CD4-positive, alpha-beta memory T cell (primary cell): ENCODE measurements around the gene SLC6A19. TPM values are rescaled to one million over a fixed set of nuclear protein-coding genes. Genes with fewer than 3 reads are reported as not detected.

Experiments used
- CTCF ChIA-PET: fragments of 350-600 bp; sonication (Branson Sonifier 250); formaldehyde crosslinking; loops from one replicate; lab custom pipeline; 2021; ENCODE audit warnings: inconsistent platforms; ENCODE audit not compliant: partially characterized antibody; lab: Charles Lee
- POLR2A ChIA-PET: fragments of 350-600 bp; sonication (Branson Sonifier 250); formaldehyde crosslinking; loops from one replicate; lab custom pipeline; 2021; ENCODE audit not compliant: partially characterized antibody; lab: Charles Lee
- DNase-seq, 5 donors: peaks; one replicate each; pipeline versions ENCODE4 v3.0.0 to v3.0.0-alpha.2; 2020 to 2022; ENCODE audit warnings: mixed read lengths in 1 of 5
- H3K27ac ChIP-seq: one replicate; pipeline ENCODE4 v1.7.0; 2013; ENCODE audit warnings: low read depth, low read length
- H3K27me3 ChIP-seq: 2 replicates; pipeline ENCODE4 v1.7.0; 2013; ENCODE audit warnings: mild to moderate bottlenecking, low read length, moderate library complexity; ENCODE audit not compliant: insufficient read depth
- H3K36me3 ChIP-seq: 2 replicates; pipeline ENCODE4 v1.7.0; 2013; ENCODE audit warnings: mild to moderate bottlenecking, low read length, moderate library complexity; ENCODE audit not compliant: insufficient read depth
- H3K4me1 ChIP-seq: 2 replicates; pipeline ENCODE4 v1.7.0; 2013; ENCODE audit warnings: mild to moderate bottlenecking, low read length, moderate library complexity; ENCODE audit not compliant: insufficient read depth
- H3K4me3 ChIP-seq, 2 donors: one replicate each; pipeline ENCODE4 v1.7.0; 2013; ENCODE audit warnings: low read length in 2 of 2, mild to moderate bottlenecking in 1 of 2
- H3K9me3 ChIP-seq, 2 donors: one replicate each; pipeline ENCODE4 v1.7.0; 2013; ENCODE audit warnings: low read length in 2 of 2, control low read depth in 1 of 2; ENCODE audit not compliant: control insufficient read depth in 1 of 2
- H3K27ac Mint-ChIP-seq, 7 donors: one replicate each; pipeline ENCODE4 v1.8.0; 2020 to 2021; ENCODE audit warnings: mixed read lengths in 7 of 7, mild to moderate bottlenecking in 6 of 7, inconsistent platforms in 3 of 7, moderate library complexity in 3 of 7
- H3K27me3 Mint-ChIP-seq, 2 donors: one replicate each; pipeline ENCODE4 v1.8.0; 2020 to 2021; ENCODE audit warnings: mixed read lengths in 2 of 2
- H3K36me3 Mint-ChIP-seq, 2 donors: one replicate each; pipeline ENCODE4 v1.8.0; 2020 to 2021; ENCODE audit warnings: mixed read lengths in 2 of 2, inconsistent platforms in 1 of 2, mild to moderate bottlenecking in 1 of 2
- H3K4me1 Mint-ChIP-seq, 4 donors: one replicate each; pipeline ENCODE4 v1.8.0; 2020 to 2021; ENCODE audit warnings: mixed read lengths in 4 of 4, mild to moderate bottlenecking in 1 of 4
- H3K4me3 Mint-ChIP-seq, 8 donors: one replicate each; pipeline ENCODE4 v1.8.0; 2020 to 2021; ENCODE audit warnings: mixed read lengths in 8 of 8, mild to moderate bottlenecking in 7 of 8, moderate library complexity in 6 of 8, inconsistent platforms in 3 of 8
- H3K9me3 Mint-ChIP-seq, 8 donors: one replicate each; pipeline ENCODE4 v1.8.0; 2020 to 2021; ENCODE audit warnings: mixed read lengths in 8 of 8, mild to moderate bottlenecking in 5 of 8, inconsistent platforms in 3 of 8, moderate library complexity in 1 of 8
- intact Hi-C: fragments of 100-400 bp; cut with micrococcal nuclease; formaldehyde crosslinking; loops from one replicate; pipeline ENCODE4 v1.15.1; 2023
- polyA plus RNA-seq, 2 donors: library from polyadenylated mRNA; unstranded; fragments of 300-500 nt; fragmentation: Illumina TruSeq; gene quantifications; one replicate each; pipeline ENCODE4 v1.2.3, GENCODE V29; 2021
- total RNA-seq, 2 experiments: library from RNA; stranded (reverse); gene quantifications; one replicate each; pipeline ENCODE4 v1.2.3, GENCODE V29; 2021

SLC6A19 gene
- total and polyA plus RNA-seq, 4 experiments from 2014 or later: not detected

DNA sequence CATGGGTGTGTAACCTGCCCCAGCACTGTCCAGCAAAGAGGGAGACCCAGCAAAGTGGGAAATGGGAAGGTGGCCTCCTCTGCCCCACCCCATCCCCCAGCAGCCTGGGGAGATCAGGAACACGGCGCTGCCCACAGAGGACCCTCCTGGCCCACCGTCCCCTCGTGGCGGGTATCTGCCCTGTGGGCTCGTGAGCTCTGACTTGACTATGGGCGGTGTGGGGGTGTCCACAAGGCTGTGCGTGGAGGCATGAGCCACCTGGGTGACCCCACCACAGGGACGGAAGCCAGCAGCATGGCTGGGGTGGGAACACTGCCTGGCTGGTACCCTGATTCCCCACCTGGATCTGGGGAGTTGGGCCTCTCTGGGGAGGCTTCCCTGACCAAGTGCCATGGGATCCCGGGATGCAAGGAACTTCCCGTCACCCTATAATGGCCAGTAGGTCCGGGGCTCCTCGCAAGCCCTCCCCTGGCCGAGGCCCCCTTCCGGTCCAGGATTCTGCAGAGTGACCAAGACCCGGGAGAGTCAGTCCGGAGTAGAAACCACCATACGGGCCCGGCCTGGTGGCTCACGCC, 29.3 kb upstream of the SLC6A19 start:
- Histone ChIP-seq H3K27ac (no peak overlapping the region), H3K4me1 (peaks cover 10% of the 10 kb centered on the region), H3K27me3 (no peaks in the 10 kb centered on the region), H3K36me3 (no peaks in the 10 kb centered on the region), H3K4me3 (no peak overlapping the region), H3K9me3 (no peaks in the 10 kb centered on the region)
- CTCF ChIA-PET: interaction anchor here (0.8 to 1.4 kb wide), 6 partner anchors 7 to 473 kb away, joined by 3 to 7 read pairs (median 4); no protein-coding TSS in a partner anchor
- POLR2A ChIA-PET: no interaction called here
- Mint-ChIP-seq H3K4me1 (peaks cover 8 to 21% (median 10%) of the 10 kb centered on the region in 4 donors), H3K27me3 (peaks cover 2 to 5% of the 10 kb centered on the region in 2 donors), H3K27ac (no peak overlapping the region), H3K9me3 (no peaks in the 10 kb centered on the region), H3K4me3 (no peak overlapping the region), H3K36me3 (no peaks in the 10 kb centered on the region)
- DNase-seq: no peak
- intact Hi-C loops: no loop called here

DNA sequence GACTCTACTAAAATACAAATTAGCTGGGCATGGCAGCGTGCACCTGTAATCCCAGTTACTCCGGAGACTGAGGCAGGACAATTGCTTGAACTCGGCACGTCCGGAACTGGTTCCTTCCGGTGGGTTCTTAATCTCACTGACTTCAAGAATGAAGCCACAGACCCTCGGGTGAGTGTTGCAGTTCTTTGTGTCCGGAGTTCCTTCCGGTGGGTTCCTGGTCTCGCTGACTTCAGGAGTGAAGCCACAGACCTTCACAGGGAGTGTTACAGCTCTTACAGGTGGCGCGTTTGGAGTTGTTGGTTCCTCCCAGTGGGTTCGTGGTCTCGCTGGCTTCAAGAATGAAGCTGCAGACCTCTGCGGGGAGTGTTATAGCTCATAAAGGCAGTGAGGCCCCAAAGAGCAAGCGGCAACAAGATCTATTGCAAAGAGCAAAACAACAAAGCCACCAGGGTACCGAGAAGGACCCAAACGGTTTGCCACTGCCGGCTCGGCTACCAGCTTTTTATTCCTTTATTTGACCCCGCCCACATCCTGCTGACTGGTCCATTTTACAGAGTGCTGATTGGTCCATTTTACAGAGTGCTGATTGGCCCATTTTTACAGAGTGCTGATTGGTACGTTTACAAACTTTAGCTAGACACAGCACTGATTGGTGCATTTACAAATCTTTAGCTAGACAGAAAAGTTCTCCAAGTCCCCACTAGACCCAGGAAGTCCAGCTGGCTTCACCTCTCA, 28.6 kb upstream of the SLC6A19 start:
- peak overlapping the region in 7 of 8 donors; percentile 35 to 81 (median 54) for H3K4me3 Mint-ChIP-seq
- H3K9me3 Mint-ChIP-seq: no peaks in the 10 kb centered on the region
- peaks cover 7 to 20% (median 10%) of the 10 kb centered on the region in 4 donors for H3K4me1 Mint-ChIP-seq
- CTCF ChIA-PET: interaction anchor here (0.8 to 1.7 kb wide), 9 partner anchors 8 to 472 kb away, joined by 3 to 7 read pairs (median 4); no protein-coding TSS in a partner anchor
- POLR2A ChIA-PET: interaction anchor here (1.9 kb wide), 1 partner anchor 213 kb away, joined by 4 read pairs; no protein-coding TSS in a partner anchor
- H3K4me3 ChIP-seq: no peak overlapping the region
- intact Hi-C loops: no loop called here
- no peaks in the 10 kb centered on the region for H3K9me3 ChIP-seq
- peak in 4 of 5 donors; percentile 14 to 45 (median 24) for DNase-seq
- peaks cover 7% of the 10 kb centered on the region for H3K4me1 ChIP-seq
- H3K27me3 Mint-ChIP-seq: peaks cover 2 to 5% of the 10 kb centered on the region in 2 donors
- H3K27me3 ChIP-seq: no peaks in the 10 kb centered on the region
- H3K36me3 ChIP-seq: no peaks in the 10 kb centered on the region
- H3K27ac Mint-ChIP-seq: peak overlapping the region in 2 of 7 donors; percentile 29 to 42
- H3K27ac ChIP-seq: no peak overlapping the region
- no peaks in the 10 kb centered on the region for H3K36me3 Mint-ChIP-seq

GRCh38 chr5:1173485-1174070, 27.8 kb upstream of the SLC6A19 start:
- no peak for DNase-seq
- H3K36me3 ChIP-seq: no peaks in the 10 kb centered on the region
- H3K4me1 ChIP-seq: no peaks in the 10 kb centered on the region
- H3K27ac Mint-ChIP-seq: no peak overlapping the region
- intact Hi-C loops: no loop called here
- peaks cover 0 to 3% of the 10 kb centered on the region in 2 donors for H3K27me3 Mint-ChIP-seq
- no peak overlapping the region for H3K27ac ChIP-seq
- H3K4me1 Mint-ChIP-seq: peaks cover 0 to 13% (median 5%) of the 10 kb centered on the region in 4 donors
- ChIA-PET POLR2A (interaction anchor here (1.9 kb wide), 1 partner anchor 212 kb away, joined by 4 read pairs; no protein-coding TSS in a partner anchor), CTCF (interaction anchor here (1.1 to 2.6 kb wide), 10 partner anchors 9 to 471 kb away, joined by 3 to 17 read pairs (median 6); no protein-coding TSS in a partner anchor)
- no peaks in the 10 kb centered on the region for H3K9me3 ChIP-seq
- H3K36me3 Mint-ChIP-seq: no peaks in the 10 kb centered on the region
- no peak overlapping the region for H3K4me3 ChIP-seq
- H3K4me3 Mint-ChIP-seq: no peak overlapping the region
- H3K27me3 ChIP-seq: no peaks in the 10 kb centered on the region
- H3K9me3 Mint-ChIP-seq: no peaks in the 10 kb centered on the region

- peaks cover 0 to 3% of the 10 kb centered on the region in 2 donors for H3K27me3 Mint-ChIP-seq
- no peaks in the 10 kb centered on the region for H3K9me3 Mint-ChIP-seq
- intact Hi-C loops: no loop called here
- no peaks in the 10 kb centered on the region for H3K36me3 ChIP-seq
- no peak overlapping the region for H3K4me3 ChIP-seq
- ChIA-PET POLR2A (interaction anchor here (1.9 kb wide), 1 partner anchor 211 kb away, joined by 4 read pairs; no protein-coding TSS in a partner anchor), CTCF (interaction anchor here (0.8 to 2.6 kb wide), 8 partner anchors 11 to 470 kb away, joined by 3 to 17 read pairs (median 5); no protein-coding TSS in a partner anchor)
- H3K4me1 ChIP-seq: no peaks in the 10 kb centered on the region
- H3K27me3 ChIP-seq: no peaks in the 10 kb centered on the region
- peaks cover 0 to 8% (median 5%) of the 10 kb centered on the region in 4 donors for H3K4me1 Mint-ChIP-seq
- H3K36me3 Mint-ChIP-seq: no peaks in the 10 kb centered on the region
- H3K27ac Mint-ChIP-seq: no peak overlapping the region
- no peak overlapping the region for H3K27ac ChIP-seq
- peak in 4 of 5 donors; percentile 15 to 23 (median 20) for DNase-seq
- H3K9me3 ChIP-seq: no peaks in the 10 kb centered on the region
- H3K4me3 Mint-ChIP-seq: no peak overlapping the region
These were observed 27.1 kb upstream of the SLC6A19 start for GRCh38 chr5:1174122-1174936.

DNA sequence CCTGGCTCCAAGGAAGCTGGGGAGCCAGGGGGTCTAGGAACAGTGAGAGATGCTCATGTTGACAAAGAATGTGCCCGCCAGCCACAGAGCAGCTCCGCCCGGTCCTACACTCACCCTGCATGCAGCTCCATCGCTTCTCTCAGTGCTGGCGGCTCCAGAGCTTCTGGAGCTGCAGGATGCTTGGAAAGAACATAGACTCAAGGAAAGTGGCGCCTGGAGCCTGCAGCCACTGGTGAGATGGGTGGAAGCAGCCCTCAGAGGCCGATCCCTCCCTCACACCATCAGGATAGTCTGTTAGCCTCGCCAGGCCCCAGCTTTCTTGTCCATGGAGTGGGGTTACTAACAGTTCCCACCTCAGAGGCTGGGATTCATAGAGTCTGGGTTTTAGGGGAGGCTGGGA, 26.4 kb upstream of the SLC6A19 start:
- CTCF ChIA-PET: interaction anchor here (0.8 to 2.6 kb wide), 4 partner anchors 25 to 470 kb away, joined by 3 to 17 read pairs (median 6); no protein-coding TSS in a partner anchor
- Histone ChIP-seq H3K36me3 (no peaks in the 10 kb centered on the region), H3K27me3 (no peaks in the 10 kb centered on the region), H3K27ac (no peak overlapping the region), H3K4me3 (no peak overlapping the region), H3K4me1 (no peaks in the 10 kb centered on the region), H3K9me3 (no peaks in the 10 kb centered on the region)
- Mint-ChIP-seq H3K27me3 (peaks cover 0 to 3% of the 10 kb centered on the region in 2 donors), H3K9me3 (no peaks in the 10 kb centered on the region), H3K36me3 (no peaks in the 10 kb centered on the region), H3K4me1 (peaks cover 0 to 8% (median 5%) of the 10 kb centered on the region in 4 donors), H3K27ac (no peak overlapping the region), H3K4me3 (no peak overlapping the region)
- DNase-seq: no peak
- POLR2A ChIA-PET: no interaction called here
- intact Hi-C loops: no loop called here

GRCh38 chr5:1175801-1176472, 25.5 kb upstream of the SLC6A19 start:
- Histone ChIP-seq H3K9me3 (no peaks in the 10 kb centered on the region), H3K4me3 (no peak overlapping the region), H3K36me3 (no peaks in the 10 kb centered on the region), H3K27me3 (no peaks in the 10 kb centered on the region), H3K4me1 (no peaks in the 10 kb centered on the region), H3K27ac (no peak overlapping the region)
- H3K9me3 Mint-ChIP-seq: no peaks in the 10 kb centered on the region
- no peak overlapping the region for H3K4me3 Mint-ChIP-seq
- H3K4me1 Mint-ChIP-seq: peaks cover 0 to 8% (median 5%) of the 10 kb centered on the region in 4 donors
- H3K27ac Mint-ChIP-seq: no peak overlapping the region
- H3K36me3 Mint-ChIP-seq: no peaks in the 10 kb centered on the region
- DNase-seq: no peak
- POLR2A ChIA-PET: no interaction called here
- H3K27me3 Mint-ChIP-seq: peaks cover 0 to 3% of the 10 kb centered on the region in 2 donors
- CTCF ChIA-PET: interaction anchor here (1.2 to 2.6 kb wide), 2 partner anchors 252 to 469 kb away, joined by 3 to 17 read pairs; no protein-coding TSS in a partner anchor
- intact Hi-C loops: no loop called here
